ENCODE results near the gene GALNT9. TPM values are rescaled to one million over a fixed set of nuclear protein-coding genes. Genes with fewer than 3 reads are reported as not detected.

Gene GALNT9
- total RNA-seq, 4 donors from 2014 or later, result 1.6 TPM; not detected in 3

GRCh38 chr12:132178316-132178715 lies 151.1 kb downstream of the GALNT9 start:
- Histone ChIP-seq H3K27me3 (peaks cover 0 to 67% of the 10 kb centered on the region in 2 donors), H3K9me3 (peaks cover 0 to 4% (median 0%) of the 10 kb centered on the region in 4 donors), H3K27ac (no peak overlapping the region), H3K4me3 (no peak overlapping the region), H3K36me3 (no peaks in the 10 kb centered on the region), H3K4me1 (no peaks in the 10 kb centered on the region)
- TF ChIP-seq EP300 (IDR thresholded peaks at IDR 0.05) (no peak), POLR2A (IDR thresholded peaks at IDR 0.05) (no peak)
- TF ChIP-seq, protein P1, sequence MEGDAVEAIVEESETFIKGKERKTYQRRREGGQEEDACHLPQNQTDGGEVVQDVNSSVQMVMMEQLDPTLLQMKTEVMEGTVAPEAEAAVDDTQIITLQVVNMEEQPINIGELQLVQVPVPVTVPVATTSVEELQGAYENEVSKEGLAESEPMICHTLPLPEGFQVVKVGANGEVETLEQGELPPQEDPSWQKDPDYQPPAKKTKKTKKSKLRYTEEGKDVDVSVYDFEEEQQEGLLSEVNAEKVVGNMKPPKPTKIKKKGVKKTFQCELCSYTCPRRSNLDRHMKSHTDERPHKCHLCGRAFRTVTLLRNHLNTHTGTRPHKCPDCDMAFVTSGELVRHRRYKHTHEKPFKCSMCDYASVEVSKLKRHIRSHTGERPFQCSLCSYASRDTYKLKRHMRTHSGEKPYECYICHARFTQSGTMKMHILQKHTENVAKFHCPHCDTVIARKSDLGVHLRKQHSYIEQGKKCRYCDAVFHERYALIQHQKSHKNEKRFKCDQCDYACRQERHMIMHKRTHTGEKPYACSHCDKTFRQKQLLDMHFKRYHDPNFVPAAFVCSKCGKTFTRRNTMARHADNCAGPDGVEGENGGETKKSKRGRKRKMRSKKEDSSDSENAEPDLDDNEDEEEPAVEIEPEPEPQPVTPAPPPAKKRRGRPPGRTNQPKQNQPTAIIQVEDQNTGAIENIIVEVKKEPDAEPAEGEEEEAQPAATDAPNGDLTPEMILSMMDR (IDR thresholded peaks at IDR 0.05), result no peak
- no peak for DNase-seq (ENCODE audit: low spot score in 2 of 2)
- WGBS, 2 donors, result 35 to 36% methylated on average over 8 of the region's 8 CpGs

DNA sequence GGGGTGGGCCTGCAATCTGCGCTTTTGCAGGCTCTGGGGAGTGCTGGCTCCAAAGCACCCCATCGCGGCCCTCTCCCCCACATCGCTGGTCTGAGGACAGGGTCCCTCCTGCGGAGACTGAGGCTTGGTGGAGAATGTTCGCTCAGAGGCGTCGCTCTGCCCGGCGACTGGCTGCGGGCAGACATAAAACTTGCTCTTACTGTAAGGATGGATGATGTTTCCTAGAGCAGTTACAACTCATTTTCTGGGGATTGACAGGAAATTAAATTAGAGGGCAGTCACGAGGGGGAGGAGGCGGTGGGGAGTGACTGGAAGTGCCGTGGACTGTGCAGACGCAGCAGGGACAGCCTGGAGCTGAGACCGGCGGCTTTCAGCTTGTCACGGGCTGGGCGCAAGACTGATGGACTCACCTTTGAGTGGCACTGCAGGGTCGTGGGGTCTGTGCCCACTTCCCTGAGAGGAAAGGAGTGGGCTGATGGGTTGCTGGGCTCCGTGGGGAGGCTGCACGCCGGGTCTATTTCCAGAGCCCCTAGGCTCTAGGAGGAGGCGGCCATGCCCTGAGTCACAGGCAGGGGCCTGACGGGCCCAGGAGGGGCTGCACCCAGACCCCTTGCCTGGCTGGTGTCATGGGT lies 152.4 kb downstream of the GALNT9 start:
- Histone ChIP-seq H3K9me3 (peaks cover 0 to 4% (median 0%) of the 10 kb centered on the region in 4 donors), H3K36me3 (no peaks in the 10 kb centered on the region), H3K4me3 (no peak overlapping the region), H3K27me3 (peaks cover 0 to 77% of the 10 kb centered on the region in 2 donors), H3K27ac (no peak overlapping the region), H3K4me1 (no peaks in the 10 kb centered on the region)
- no peak for TF ChIP-seq EP300 (IDR thresholded peaks at IDR 0.05)
- no peak for TF ChIP-seq POLR2A (IDR thresholded peaks at IDR 0.05)
- TF ChIP-seq, protein P1 (IDR thresholded peaks at IDR 0.05), result no peak
- no peak for DNase-seq (ENCODE audit: low spot score in 2 of 2)
- 71 to 72% methylated on average over 24 to 25 of the region's 25 CpGs for WGBS, 2 donors

- Histone ChIP-seq H3K36me3 (no peaks in the 10 kb centered on the region), H3K9me3 (peaks cover 0 to 4% (median 0%) of the 10 kb centered on the region in 4 donors), H3K27ac (no peak overlapping the region), H3K27me3 (peaks cover 0 to 83% of the 10 kb centered on the region in 2 donors), H3K4me3 (no peak overlapping the region), H3K4me1 (no peaks in the 10 kb centered on the region)
- WGBS, 2 donors, result 59 to 65% methylated on average over 17 to 18 of the region's 19 CpGs
- no peak for DNase-seq (ENCODE audit: low spot score in 2 of 2)
- TF ChIP-seq EP300 (IDR thresholded peaks at IDR 0.05), result no peak
- TF ChIP-seq, protein P1 (IDR thresholded peaks at IDR 0.05), result no peak
- TF ChIP-seq POLR2A (IDR thresholded peaks at IDR 0.05), result no peak
Measured at GRCh38 chr12:132176385-132176919, 152.9 kb downstream of the GALNT9 start.

GRCh38 chr12:132175496-132176384 lies 153.6 kb downstream of the GALNT9 start:
- Histone ChIP-seq H3K4me1 (no peaks in the 10 kb centered on the region), H3K36me3 (no peaks in the 10 kb centered on the region), H3K27ac (no peak overlapping the region), H3K4me3 (no peak overlapping the region), H3K27me3 (peaks cover 0 to 87% of the 10 kb centered on the region in 2 donors), H3K9me3 (peaks cover 0 to 4% (median 0%) of the 10 kb centered on the region in 4 donors)
- no peak for DNase-seq (ENCODE audit: low spot score in 2 of 2)
- TF ChIP-seq POLR2A (IDR thresholded peaks at IDR 0.05) (no peak), EP300 (IDR thresholded peaks at IDR 0.05) (no peak)
- TF ChIP-seq, protein P1 (IDR thresholded peaks at IDR 0.05), result no peak
- WGBS, 2 donors, result 71 to 74% methylated on average over 9 to 14 of the region's 35 CpGs

Data from tibial nerve (tissue), 4 donors.